ENCODE data around the gene IFNGR2. TPM values are rescaled to one million over a fixed set of nuclear protein-coding genes. Genes with fewer than 3 reads are reported as not detected.

IFNGR2 gene
- total RNA-seq, 6 experiments from 2014 or later, result 51.2 to 68.6 (median 64.2) TPM

DNA sequence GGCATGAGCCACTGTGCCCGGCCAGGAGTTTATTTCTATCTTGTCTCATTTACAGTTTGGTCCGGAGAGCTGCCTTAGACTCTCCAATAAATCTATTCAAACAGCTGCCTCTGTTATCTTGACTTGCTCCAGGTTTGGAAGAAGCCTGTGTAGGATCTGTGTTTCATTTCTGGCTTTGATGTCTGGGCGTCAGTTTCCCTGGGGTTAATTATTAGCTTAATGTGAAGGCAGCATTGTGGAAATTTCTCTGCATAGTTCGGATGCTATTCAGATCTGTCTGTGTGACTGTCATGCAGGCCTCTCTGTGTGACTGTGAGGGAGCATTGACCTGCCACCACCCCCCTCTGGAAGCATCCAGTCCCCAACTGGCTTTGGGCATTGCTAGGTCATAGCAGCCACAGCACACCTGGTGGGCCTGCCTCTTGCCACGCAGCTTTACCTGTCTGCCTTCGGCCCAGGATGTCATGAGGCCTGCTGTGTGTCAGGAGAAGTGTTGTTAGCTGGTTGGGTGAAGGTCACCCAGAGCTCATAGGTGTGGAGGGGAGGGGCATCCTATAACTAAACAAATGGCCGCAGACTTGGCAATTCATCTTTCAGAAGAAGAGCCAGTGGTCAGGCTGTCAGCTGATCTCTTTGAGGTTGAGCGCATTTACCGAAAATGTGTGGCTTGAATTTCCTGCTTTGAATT lies 9.8 kb downstream of the IFNGR2 start:
- H3K4me1 Mint-ChIP-seq (ENCODE audit: low read depth), result peaks cover 28% of the 10 kb centered on the region
- no peak overlapping the region for H3K4me3 Mint-ChIP-seq
- H3K36me3 Mint-ChIP-seq (ENCODE audit: low read depth), result peaks cover 16% of the 10 kb centered on the region; the same call in 1 of the 2 replicates
- no peaks in the 10 kb centered on the region for H3K27me3 Mint-ChIP-seq (ENCODE audit: insufficient read depth)
- no peak for DNase-seq
- H3K27ac Mint-ChIP-seq, result peak overlapping the region; percentile 26; the same call in 1 of the 2 replicates
- H3K9me3 Mint-ChIP-seq, result no peaks in the 10 kb centered on the region
- TF ChIP-seq, protein P1, sequence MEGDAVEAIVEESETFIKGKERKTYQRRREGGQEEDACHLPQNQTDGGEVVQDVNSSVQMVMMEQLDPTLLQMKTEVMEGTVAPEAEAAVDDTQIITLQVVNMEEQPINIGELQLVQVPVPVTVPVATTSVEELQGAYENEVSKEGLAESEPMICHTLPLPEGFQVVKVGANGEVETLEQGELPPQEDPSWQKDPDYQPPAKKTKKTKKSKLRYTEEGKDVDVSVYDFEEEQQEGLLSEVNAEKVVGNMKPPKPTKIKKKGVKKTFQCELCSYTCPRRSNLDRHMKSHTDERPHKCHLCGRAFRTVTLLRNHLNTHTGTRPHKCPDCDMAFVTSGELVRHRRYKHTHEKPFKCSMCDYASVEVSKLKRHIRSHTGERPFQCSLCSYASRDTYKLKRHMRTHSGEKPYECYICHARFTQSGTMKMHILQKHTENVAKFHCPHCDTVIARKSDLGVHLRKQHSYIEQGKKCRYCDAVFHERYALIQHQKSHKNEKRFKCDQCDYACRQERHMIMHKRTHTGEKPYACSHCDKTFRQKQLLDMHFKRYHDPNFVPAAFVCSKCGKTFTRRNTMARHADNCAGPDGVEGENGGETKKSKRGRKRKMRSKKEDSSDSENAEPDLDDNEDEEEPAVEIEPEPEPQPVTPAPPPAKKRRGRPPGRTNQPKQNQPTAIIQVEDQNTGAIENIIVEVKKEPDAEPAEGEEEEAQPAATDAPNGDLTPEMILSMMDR (IDR thresholded peaks at IDR 0.05), result no peak

DNA sequence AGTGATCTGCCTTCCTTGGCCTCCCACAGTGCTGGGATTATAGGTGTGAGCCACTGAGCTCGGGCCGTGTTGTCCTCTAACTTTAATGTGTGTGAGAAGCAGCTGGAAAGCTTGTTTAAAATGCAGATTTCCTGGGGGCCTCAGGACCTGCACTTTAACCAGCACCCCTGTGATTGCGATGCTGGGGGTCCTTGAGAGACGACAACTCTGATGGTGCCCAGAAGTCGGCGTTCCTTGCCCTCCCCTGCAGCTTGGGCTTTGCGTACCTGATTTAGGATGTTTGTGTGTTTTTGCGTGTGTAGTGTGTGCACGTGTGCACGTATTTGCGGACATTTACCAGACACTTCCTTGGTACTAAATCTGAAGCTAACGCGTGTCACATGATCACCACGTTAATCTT lies 10.9 kb downstream of the IFNGR2 start:
- no peaks in the 10 kb centered on the region for H3K9me3 Mint-ChIP-seq
- H3K4me3 Mint-ChIP-seq, result no peak overlapping the region
- peaks cover 37% of the 10 kb centered on the region for H3K4me1 Mint-ChIP-seq (ENCODE audit: low read depth)
- H3K27me3 Mint-ChIP-seq (ENCODE audit: insufficient read depth), result no peaks in the 10 kb centered on the region; the same call in 1 of the 2 replicates
- peaks cover 16% of the 10 kb centered on the region; the same call in 1 of the 2 replicates for H3K36me3 Mint-ChIP-seq (ENCODE audit: low read depth)
- no peak overlapping the region for H3K27ac Mint-ChIP-seq
- TF ChIP-seq, protein P1 (IDR thresholded peaks at IDR 0.05), result no peak
- DNase-seq, result no peak

DNA sequence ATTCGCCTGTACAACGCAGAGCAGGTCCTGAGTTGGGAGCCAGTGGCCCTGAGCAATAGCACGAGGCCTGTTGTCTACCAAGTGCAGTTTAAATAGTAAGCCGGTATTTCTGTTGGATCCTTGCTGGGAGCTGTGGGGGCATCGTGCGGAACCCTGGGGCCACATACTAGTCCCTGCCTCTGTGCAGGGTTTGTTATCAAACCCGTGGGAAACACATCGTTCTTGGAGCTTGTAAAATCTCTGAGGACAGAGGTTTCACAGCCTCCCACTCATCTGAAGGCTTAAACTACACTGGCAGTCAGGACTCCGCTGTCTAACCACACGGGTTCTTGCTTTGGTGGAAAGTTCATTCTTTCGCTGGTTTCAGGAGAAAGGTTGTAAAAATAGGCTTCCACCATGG lies 11.7 kb downstream of the IFNGR2 start:
- no peak overlapping the region for H3K27ac Mint-ChIP-seq
- no peak overlapping the region for H3K4me3 Mint-ChIP-seq
- TF ChIP-seq, protein P1 (IDR thresholded peaks at IDR 0.05), result no peak
- peaks cover 24% of the 10 kb centered on the region for H3K36me3 Mint-ChIP-seq (ENCODE audit: low read depth)
- H3K9me3 Mint-ChIP-seq, result no peaks in the 10 kb centered on the region
- DNase-seq, result no peak
- H3K27me3 Mint-ChIP-seq (ENCODE audit: insufficient read depth), result no peaks in the 10 kb centered on the region; the same call in 1 of the 2 replicates
- peaks cover 40% of the 10 kb centered on the region for H3K4me1 Mint-ChIP-seq (ENCODE audit: low read depth)

DNA sequence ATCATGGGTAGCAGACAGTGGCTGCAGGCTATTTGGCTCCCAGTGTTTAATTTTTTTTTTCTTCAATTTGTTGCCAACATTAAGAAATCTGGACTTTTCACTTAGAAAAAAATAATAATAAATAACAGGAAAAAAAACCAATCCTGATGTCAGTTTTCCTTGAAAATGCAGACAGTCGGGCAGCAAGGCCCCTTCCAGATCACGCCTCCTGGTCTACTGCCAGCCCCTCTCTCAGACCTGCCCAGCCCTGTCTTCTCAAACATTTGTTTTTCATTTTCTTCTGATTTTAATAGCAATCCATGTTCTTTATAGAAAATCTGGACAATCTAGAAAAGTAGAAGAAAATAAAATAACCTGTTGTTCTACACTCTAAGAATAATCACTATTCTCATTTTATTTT lies 15.5 kb downstream of the IFNGR2 start:
- H3K9me3 Mint-ChIP-seq, result no peaks in the 10 kb centered on the region
- peaks cover 21% of the 10 kb centered on the region for H3K4me1 Mint-ChIP-seq (ENCODE audit: low read depth)
- no peak for DNase-seq
- no peak overlapping the region for H3K4me3 Mint-ChIP-seq
- peaks cover 42% of the 10 kb centered on the region for H3K36me3 Mint-ChIP-seq (ENCODE audit: low read depth)
- H3K27me3 Mint-ChIP-seq (ENCODE audit: insufficient read depth), result no peaks in the 10 kb centered on the region; the same call in 1 of the 2 replicates
- TF ChIP-seq, protein P1 (IDR thresholded peaks at IDR 0.05), result no peak
- no peak overlapping the region; the same call in 1 of the 2 replicates for H3K27ac Mint-ChIP-seq

DNA sequence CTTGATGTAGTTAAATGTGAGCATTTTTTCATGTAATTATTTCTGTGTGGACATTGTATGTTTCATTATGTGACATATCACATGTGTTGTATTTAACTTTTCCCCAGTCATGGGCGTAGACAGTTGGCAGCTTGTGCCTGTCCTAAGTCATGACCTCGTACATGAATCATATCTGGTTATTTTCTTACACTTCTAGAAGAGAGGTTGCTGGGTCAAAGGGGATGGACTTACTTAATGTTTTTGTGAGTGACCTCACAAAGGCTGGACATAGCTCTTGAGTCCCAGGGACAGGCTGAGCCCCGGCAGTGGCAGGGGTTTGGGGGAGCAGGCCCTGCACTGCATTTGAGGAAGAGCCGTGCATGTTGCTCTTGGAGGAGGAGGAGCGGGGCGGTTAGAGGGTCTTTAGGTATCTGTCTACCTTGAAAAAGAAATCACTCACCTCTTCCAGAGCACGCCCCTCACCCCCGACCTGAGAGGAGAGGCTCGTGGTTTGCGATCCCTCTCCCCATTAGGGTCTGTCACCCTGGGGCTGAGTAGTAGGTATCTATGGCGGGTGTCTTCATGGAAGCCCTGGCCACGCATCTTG lies 16.4 kb downstream of the IFNGR2 start:
- peak; percentile 30 for DNase-seq
- TF ChIP-seq, protein P1 (IDR thresholded peaks at IDR 0.05), result no peak
- peak overlapping the region; percentile 73 for H3K27ac Mint-ChIP-seq
- H3K4me3 Mint-ChIP-seq, result no peak overlapping the region
- H3K27me3 Mint-ChIP-seq (ENCODE audit: insufficient read depth), result no peaks in the 10 kb centered on the region; the same call in 1 of the 2 replicates
- no peaks in the 10 kb centered on the region for H3K9me3 Mint-ChIP-seq
- H3K36me3 Mint-ChIP-seq (ENCODE audit: low read depth), result peaks cover 42% of the 10 kb centered on the region
- peaks cover 21% of the 10 kb centered on the region for H3K4me1 Mint-ChIP-seq (ENCODE audit: low read depth)

Measured in HFFc6 (cell line).